Heart left ventricle (tissue), 16 donors: ENCODE results near the gene EIF6. TPM values are rescaled to one million over a fixed set of nuclear protein-coding genes. Genes with fewer than 3 reads are reported as not detected.

Experiments
- ATAC-seq, 4 donors: fragments of 200-7000 bp; cut with Tn5 transposase; one replicate each; pipeline ENCODE4 v1.9.1; 2020 to 2022; ENCODE audit warnings: moderate library complexity in 4 of 4, mild to moderate bottlenecking in 3 of 4, moderate number of reproducible peaks in 1 of 4
- DNase-seq, 5 donors: peaks; one replicate each; pipeline ENCODE4 v3.0.0-alpha.2; 2020
- H3K27ac ChIP-seq, 12 donors: fragments of 200-600 bp; sonication (generic) in 4 of 12; one replicate each; pipeline versions ENCODE4 v1.5.0 to v1.8.0; 2016 to 2022; ENCODE audit warnings: mild to moderate bottlenecking in 2 of 12
- H3K27me3 ChIP-seq, 9 donors: fragments of 200-600 bp; sonication (generic) in 2 of 9; one replicate each; pipeline versions ENCODE4 v1.5.1 to v1.8.0; 2016 to 2022; ENCODE audit warnings: mild to moderate bottlenecking in 3 of 9
- H3K36me3 ChIP-seq, 9 donors: fragments of 200-600 bp; sonication (generic) in 2 of 9; one replicate each; pipeline versions ENCODE4 v1.5.0 to v1.8.0; 2018 to 2022; ENCODE audit warnings: mild to moderate bottlenecking in 2 of 9
- H3K4me1 ChIP-seq, 12 donors: fragments of 200-600 bp; sonication (generic) in 4 of 12; one replicate each; pipeline versions ENCODE4 v1.5.0 to v1.8.0; 2016 to 2022; ENCODE audit warnings: mild to moderate bottlenecking in 3 of 12
- H3K4me3 ChIP-seq, 12 donors: fragments of 200-600 bp; sonication (generic) in 4 of 12; one replicate each; pipeline versions ENCODE4 v1.5.0 to v1.8.0; 2017 to 2022; ENCODE audit warnings: mild to moderate bottlenecking in 9 of 12, moderate library complexity in 4 of 12
- H3K9me3 ChIP-seq, 12 donors: fragments of 200-600 bp; sonication (generic) in 4 of 12; one replicate each; pipeline versions ENCODE4 v1.5.0 to v1.8.0; 2016 to 2022; ENCODE audit warnings: mild to moderate bottlenecking in 1 of 12
- CTCF ChIP-seq, 12 donors: fragments of 200-600 bp; sonication (generic) in 4 of 12; IDR thresholded peaks; one replicate each; pipeline versions ENCODE4 v1.5.0 to v1.8.0; 2018 to 2022; ENCODE audit warnings: antibody characterized with exemption in 12 of 12, mild to moderate bottlenecking in 5 of 12
- POLR2A ChIP-seq, 2 donors: fragments of 450-650 bp; IDR thresholded peaks; one replicate each; pipeline ENCODE4 v1.6.1; 2017; ENCODE audit warnings: antibody characterized with exemption in 2 of 2, mild to moderate bottlenecking in 2 of 2, moderate library complexity in 2 of 2
- WGBS, 4 donors: extraction: QIAGEN DNeasy Blood & Tissue Kit in 2 of 4; methylation state at CpG; one replicate each; pipeline versions ENCODE4 v1.1.5 to v1.1.7; 2013 to 2018; 5-methylcytosine and 5-hydroxymethylcytosine counted together
- intact Hi-C, 10 donors: fragments of 100-400 bp; cut with DNase I; formaldehyde crosslinking; loops; one replicate each; pipeline versions ENCODE4 v1.11.1 to v1.14.2; 2022
- polyA plus RNA-seq, 2 donors: library from polyadenylated mRNA; stranded (reverse); fragments of 200-250 nt; gene quantifications; one replicate each; pipeline ENCODE4 v1.2.3, GENCODE V29; 2013
- total RNA-seq, 9 donors: library from RNA; depleted of rRNA in 2 of 9; stranded (reverse); fragments of >200 nt in 2 of 9; fragmentation: NEBNext Ultra II Directional in 3 of 9; extraction: Animal tissue kit (Norgen Biotek cat#: 25700) in 3 of 9; gene quantifications; one replicate each; pipeline versions ENCODE4 v1.1.0 to v1.2.4, GENCODE V29; 2016 to 2023
- donor health status: ischemic (EF 13 %, LVEDD 7.1; RV severe dilation, severe dysfunction).
- donor health status: healthy with polysubstance abuse.
- donor health status: DM: no; HTN: yes; CAD: no.
- donor health status: DM: no; HTN: no; CAD: no.
- donor health status: ischemic (EF 25% LVEDD 6.9; RV normal size, moderate dysfunction).
- donor health status: ischemic (EF 25% LVEDD 5.7; RV mildly dilated, moderate dysfunction).
- donor health status: healthy.
- donor health status: DM: yes; HTN: yes; CAD: no.
- donor health status: ischemic (EF 35%, LVEDD 5.7; RV mildly dilated, moderate dysfunction).
- donor health status: nonischemic (EF 11% LVEDD 7.7; RV severe dilation, severe dysfunction).
- donor health status: DM: yes; HTN: yes; CAD: no.
- donor health status: PGD.
- donor health status: ischemic (EF 29% LVEDD 5.4; RV normal size, mild dysfunction).
- donor health status: nonischemic (EF 23%, LVEDD 6.1; RV moderate dilation, normal function).

EIF6 gene
- total and polyA plus RNA-seq, 11 donors = 27.5 to 150 (median 42.1) TPM

DNA sequence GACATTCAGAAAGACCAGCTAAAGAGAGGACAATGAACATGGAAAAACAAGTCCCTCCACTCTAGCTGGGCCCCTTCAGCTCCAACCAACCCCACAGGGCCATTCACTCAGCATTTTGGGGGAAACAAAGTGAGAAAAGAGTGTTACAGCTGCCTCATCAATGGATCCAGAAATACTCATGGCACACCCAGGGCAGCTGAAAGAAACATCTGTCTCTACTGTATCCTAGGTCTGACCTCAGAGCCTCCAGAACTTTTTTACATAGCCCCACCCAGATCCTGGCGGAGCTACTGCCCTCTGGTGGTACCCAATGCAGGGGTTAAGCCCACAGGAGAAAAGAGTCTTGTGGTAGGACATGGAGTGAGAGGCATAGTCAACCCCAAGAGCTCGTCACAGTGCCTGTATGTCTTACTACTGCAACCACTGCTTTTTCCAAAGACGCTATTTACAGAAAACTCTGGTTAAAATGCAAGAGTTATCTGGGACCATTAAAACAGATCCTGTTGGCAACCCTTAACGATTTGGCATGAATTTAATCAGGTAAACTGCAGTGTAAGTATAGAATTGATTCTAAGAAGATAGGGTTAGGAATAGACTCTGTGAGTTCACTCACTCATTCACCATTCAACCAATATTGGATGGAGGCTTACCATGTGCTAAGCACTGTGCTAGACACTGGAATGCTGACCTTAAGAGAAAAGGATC, 45.0 kb upstream of the EIF6 start:
- DNase-seq = no peak
- TF ChIP-seq POLR2A (IDR thresholded peaks at IDR 0.05) (no peak), CTCF (IDR thresholded peaks at IDR 0.05) (peak in 9 of 12 donors; percentile 12 to 46 (median 29))
- intact Hi-C loops = no loop called here
- WGBS, 4 donors = 84 to 90% (median 87%) methylated on average over 4 of the region's 4 CpGs
- Histone ChIP-seq H3K36me3 (peaks cover 0 to 8% (median 0%) of the 10 kb centered on the region in 9 donors), H3K27ac (no peak overlapping the region), H3K9me3 (no peaks in the 10 kb centered on the region), H3K4me3 (no peak overlapping the region), H3K27me3 (no peaks in the 10 kb centered on the region), H3K4me1 (peaks cover 0 to 32% (median 12%) of the 10 kb centered on the region in 12 donors)
- peak in 3 of 4 donors; percentile 29 to 47 (median 36) for ATAC-seq

DNA sequence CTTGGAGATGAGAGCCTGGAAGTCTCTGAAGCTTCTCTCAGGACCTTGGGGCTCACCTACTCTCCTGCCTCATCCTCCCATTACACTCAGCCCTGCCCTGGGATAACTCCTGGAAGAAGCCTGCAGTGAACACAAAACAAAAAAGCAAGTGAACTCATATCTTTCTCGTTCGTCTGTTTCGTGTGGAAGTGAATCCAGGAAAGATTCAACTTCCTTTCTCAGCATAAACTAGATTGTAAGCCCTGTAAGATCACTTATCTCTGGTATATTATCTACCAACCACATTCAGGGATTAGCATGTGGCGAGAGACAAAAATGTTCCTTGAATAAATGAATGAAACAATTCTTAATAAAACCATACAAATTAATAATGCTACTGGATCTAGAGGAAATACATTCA, 44.1 kb upstream of the EIF6 start:
- intact Hi-C loops = no loop called here
- ATAC-seq (no peak), DNase-seq (no peak)
- peaks cover 0 to 5% (median 0%) of the 10 kb centered on the region in 9 donors for H3K36me3 ChIP-seq
- H3K27me3 ChIP-seq = no peaks in the 10 kb centered on the region
- WGBS, 4 donors = 69 to 80% (median 74%) methylated on average over 4 of the region's 4 CpGs
- TF ChIP-seq POLR2A (IDR thresholded peaks at IDR 0.05) (no peak), CTCF (IDR thresholded peaks at IDR 0.05) (no peak)
- H3K27ac ChIP-seq = no peak overlapping the region
- no peaks in the 10 kb centered on the region for H3K9me3 ChIP-seq
- H3K4me1 ChIP-seq = peaks cover 0 to 23% (median 9%) of the 10 kb centered on the region in 12 donors
- no peak overlapping the region for H3K4me3 ChIP-seq

DNA sequence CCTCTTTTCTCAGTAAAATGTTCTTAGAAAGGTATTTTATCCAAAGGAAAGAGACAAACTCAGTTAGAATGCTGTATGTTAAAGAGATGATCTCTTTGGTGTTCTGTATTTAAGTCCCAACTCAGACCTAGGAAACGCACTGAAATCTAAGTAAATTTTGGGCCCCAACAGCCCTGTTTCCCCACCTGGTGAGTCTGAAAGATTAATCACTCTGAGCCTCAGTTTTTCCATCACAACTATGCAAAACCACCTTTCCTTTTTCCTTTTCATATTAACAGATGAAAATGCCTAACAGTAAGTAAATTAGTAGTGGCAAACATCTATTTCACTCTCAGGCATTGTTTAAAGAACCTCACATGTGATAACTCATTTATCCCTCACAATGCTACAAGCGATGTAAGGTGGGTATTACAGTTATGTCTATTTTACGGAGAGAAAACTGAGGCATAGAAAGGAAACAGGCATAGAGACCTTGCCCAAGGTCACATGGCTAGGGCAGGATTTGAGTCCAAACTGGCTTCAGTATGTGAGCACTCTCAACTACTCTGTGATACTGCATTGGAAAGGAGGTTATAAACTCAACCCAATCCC, 43.6 kb upstream of the EIF6 start:
- peaks cover 0 to 5% (median 0%) of the 10 kb centered on the region in 9 donors for H3K36me3 ChIP-seq
- ATAC-seq (no peak), DNase-seq (no peak)
- H3K4me3 ChIP-seq = no peak overlapping the region
- no peak overlapping the region for H3K27ac ChIP-seq
- 95 to 97% (median 96%) methylated on average over 3 of the region's 3 CpGs for WGBS, 4 donors
- no peaks in the 10 kb centered on the region for H3K9me3 ChIP-seq
- H3K4me1 ChIP-seq = peaks cover 0 to 20% (median 8%) of the 10 kb centered on the region in 12 donors
- no peak for TF ChIP-seq POLR2A (IDR thresholded peaks at IDR 0.05)
- TF ChIP-seq CTCF (IDR thresholded peaks at IDR 0.05) = no peak
- intact Hi-C loops = no loop called here
- no peaks in the 10 kb centered on the region for H3K27me3 ChIP-seq
